ENCODE data around the gene TXK. TPM values are rescaled to one million over a fixed set of nuclear protein-coding genes. Genes with fewer than 3 reads are reported as not detected.

TXK gene
- total and polyA plus RNA-seq, 2 experiments from 2014 or later: 0.14 to 0.40 TPM

- TF ChIP-seq CTCF (conservative IDR thresholded peaks at IDR 0.05; ENCODE audit: low read depth in 2 of 2) (no peak), STAT1 (IDR thresholded peaks at IDR 0.05; ENCODE audit: unreplicated experiment) (no peak)
These were observed 103.6 kb downstream of the TXK start (continued) for GRCh38 chr4:48030470-48030869.

GRCh38 chr4:48028696-48029095 is 105.4 kb downstream of the TXK start:
- H3K4me1 Mint-ChIP-seq: peaks cover 38% of the 10 kb centered on the region
- Histone ChIP-seq H3K4me1 (ENCODE audit: insufficient read depth) (peaks cover 29% of the 10 kb centered on the region), H3K36me3 (ENCODE audit: insufficient read depth) (no peaks in the 10 kb centered on the region), H3F3A (replicated peaks; ENCODE audit: low read depth) (no peaks in the 10 kb centered on the region), H3K4me2 (peak overlapping the region; percentile 38), H3K27ac (ENCODE audit: low read depth) (peak overlapping the region; percentile 70), H3K9me2 (ENCODE audit: insufficient read depth) (no peaks in the 10 kb centered on the region), H3K27me3 (ENCODE audit: insufficient read depth) (no peaks in the 10 kb centered on the region), H3K4me3 (peak overlapping the region; percentile 6; the same call in 1 of the 2 replicates), H3K79me2 (replicated peaks; ENCODE audit: insufficient read depth) (no peaks in the 10 kb centered on the region), H4K20me1 (replicated peaks; ENCODE audit: insufficient read depth) (no peaks in the 10 kb centered on the region), H2AFZ (no peak overlapping the region)
- peak; percentile 32; the same call in 2 of the 3 replicates for ATAC-seq
- H3K27me3 Mint-ChIP-seq (ENCODE audit: insufficient read depth, low read depth, poor library complexity): no peaks in the 10 kb centered on the region
- peaks cover 10% of the 10 kb centered on the region for H3K36me3 Mint-ChIP-seq (ENCODE audit: low read depth)
- no peaks in the 10 kb centered on the region for H3K9me3 Mint-ChIP-seq
- H3K27ac Mint-ChIP-seq: peak overlapping the region; percentile 84
- peak overlapping the region; percentile 2; the same call in 1 of the 3 replicates for H3K4me3 Mint-ChIP-seq
- peak; percentile 37 for DNase-seq (ENCODE audit: low spot score)
- TF ChIP-seq ETS1 (IDR thresholded peaks at IDR 0.05): no peak
- no peak for TF ChIP-seq CTCF (conservative IDR thresholded peaks at IDR 0.05; ENCODE audit: low read depth in 2 of 2)
- no peak for TF ChIP-seq EZH2phosphoT487 (IDR thresholded peaks at IDR 0.05; ENCODE audit: unreplicated experiment)
- no peak for TF ChIP-seq REST (IDR thresholded peaks at IDR 0.05; ENCODE audit: unreplicated experiment)
- no peak for TF ChIP-seq JUNB (IDR thresholded peaks at IDR 0.05; ENCODE audit: unreplicated experiment)
- no peak for TF ChIP-seq NANOG (IDR thresholded peaks at IDR 0.05; ENCODE audit: borderline replicate concordance)
- no peak for TF ChIP-seq ZNF331 (CRISPR knock-in tag; IDR thresholded peaks at IDR 0.05; ENCODE audit: low read depth)
- no peak for TF ChIP-seq POLR2AphosphoS5 (IDR thresholded peaks at IDR 0.05; ENCODE audit: low read depth)
- TF ChIP-seq ZNF462 (CRISPR knock-in tag; IDR thresholded peaks at IDR 0.05): no peak

Measured in GM23338 (cell line).